Endometrial microvascular endothelial cells (primary cell): ENCODE data around the gene ERC2. TPM values are rescaled to one million over a fixed set of nuclear protein-coding genes. Genes with fewer than 3 reads are reported as not detected.

Experiments
- in situ Hi-C: cut with HindIII; loops from 2 replicates; pipeline ENCODE4 v1.10.0; 2017; ENCODE audit warnings: low sequenced_read_pairs, low pct_unique_long_range_greater_than_20kb; ENCODE audit errors: inconsistent ontology term
- total RNA-seq: library from RNA; depleted of rRNA; stranded (reverse); fragments of >200 nt; gene quantifications from one replicate; pipeline ENCODE4 v1.2.3, GENCODE V29; 2015; ENCODE audit errors: inconsistent ontology term

Gene ERC2
- total RNA-seq, 1 donor from 2014 or later = not detected

GRCh38 chr3:55780913-55781312 lies 687.4 kb downstream of the ERC2 start:
- in situ Hi-C loops = no loop called here

GRCh38 chr3:55779543-55779942 lies 688.7 kb downstream of the ERC2 start:
- in situ Hi-C loops = no loop called here

- in situ Hi-C loops = no loop called here
Measured at GRCh38 chr3:55775366-55776154, 692.7 kb downstream of the ERC2 start.

- in situ Hi-C loops = no loop called here
Measured at GRCh38 chr3:55774856-55775255, 693.4 kb downstream of the ERC2 start.

GRCh38 chr3:55771503-55771902 lies 696.8 kb downstream of the ERC2 start:
- in situ Hi-C loops = no loop called here

- in situ Hi-C loops = no loop called here
Measured at GRCh38 chr3:55770077-55770476, 698.2 kb downstream of the ERC2 start.

- in situ Hi-C loops = no loop called here
Measured at GRCh38 chr3:55766753-55767152, 701.5 kb downstream of the ERC2 start.

GRCh38 chr3:55765906-55766701 lies 702.2 kb downstream of the ERC2 start:
- in situ Hi-C loops = no loop called here

- in situ Hi-C loops = no loop called here
Measured at GRCh38 chr3:55765398-55765797, 702.9 kb downstream of the ERC2 start.

- in situ Hi-C loops = no loop called here
Measured at GRCh38 chr3:55756976-55757375, 711.3 kb downstream of the ERC2 start.

- in situ Hi-C loops = no loop called here
Measured at GRCh38 chr3:55755516-55756205, 712.6 kb downstream of the ERC2 start.

GRCh38 chr3:55752911-55753310 lies 715.4 kb downstream of the ERC2 start:
- in situ Hi-C loops = no loop called here

GRCh38 chr3:55751730-55752129 lies 716.5 kb downstream of the ERC2 start:
- in situ Hi-C loops = no loop called here

- in situ Hi-C loops = no loop called here
Measured at GRCh38 chr3:55750525-55750924, 717.7 kb downstream of the ERC2 start.

- in situ Hi-C loops = no loop called here
Measured at GRCh38 chr3:55749036-55749435, 719.2 kb downstream of the ERC2 start.

- in situ Hi-C loops = no loop called here
Measured at GRCh38 chr3:55746808-55747413, 721.4 kb downstream of the ERC2 start.

GRCh38 chr3:55742832-55743136 lies 725.5 kb downstream of the ERC2 start:
- in situ Hi-C loops = no loop called here

GRCh38 chr3:55742022-55742831 lies 726.0 kb downstream of the ERC2 start:
- in situ Hi-C loops = no loop called here

- in situ Hi-C loops = no loop called here
Measured at GRCh38 chr3:55737186-55737585, 731.1 kb downstream of the ERC2 start.
